Measurements from ENCODE around the gene CDC14B. TPM values are rescaled to one million over a fixed set of nuclear protein-coding genes. Genes with fewer than 3 reads are reported as not detected.

Gene CDC14B
- total RNA-seq, 2 donors from 2014 or later, result 24.4 to 31.2 TPM

- intact Hi-C loops (cut with DNase I), result no loop called here
- no peak for DNase-seq (ENCODE audit: low spot score)
Measured at GRCh38 chr9:96496368-96497116, 123.1 kb downstream of the CDC14B start.

GRCh38 chr9:96495341-96495740 lies 124.3 kb downstream of the CDC14B start:
- intact Hi-C loops (cut with DNase I), result no loop called here
- DNase-seq (ENCODE audit: low spot score), result no peak

GRCh38 chr9:96494215-96494800 lies 125.3 kb downstream of the CDC14B start:
- no peak for DNase-seq (ENCODE audit: low spot score)
- intact Hi-C loops (cut with DNase I), result no loop called here

DNA sequence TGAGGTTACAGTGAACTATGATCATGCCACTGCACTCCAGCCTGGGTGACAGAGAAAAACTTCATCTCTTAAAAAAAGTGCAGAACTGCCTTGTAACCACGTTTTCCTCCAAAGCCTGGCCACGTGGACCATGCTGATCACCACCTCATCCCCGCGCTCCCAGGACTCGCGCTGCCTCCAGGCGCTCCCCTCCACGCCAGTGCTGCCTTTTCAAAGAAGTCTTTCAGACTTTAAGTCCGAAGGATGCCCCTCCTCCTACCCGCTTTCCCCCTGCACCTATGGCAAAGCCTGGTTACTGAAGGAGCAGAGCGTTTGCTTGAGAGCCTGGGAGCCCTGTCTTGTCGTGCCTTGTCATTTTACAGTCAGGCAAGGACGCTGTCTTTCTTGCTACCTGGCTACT lies 125.9 kb downstream of the CDC14B start:
- intact Hi-C loops (cut with DNase I), result no loop called here
- no peak for DNase-seq (ENCODE audit: low spot score)

DNA sequence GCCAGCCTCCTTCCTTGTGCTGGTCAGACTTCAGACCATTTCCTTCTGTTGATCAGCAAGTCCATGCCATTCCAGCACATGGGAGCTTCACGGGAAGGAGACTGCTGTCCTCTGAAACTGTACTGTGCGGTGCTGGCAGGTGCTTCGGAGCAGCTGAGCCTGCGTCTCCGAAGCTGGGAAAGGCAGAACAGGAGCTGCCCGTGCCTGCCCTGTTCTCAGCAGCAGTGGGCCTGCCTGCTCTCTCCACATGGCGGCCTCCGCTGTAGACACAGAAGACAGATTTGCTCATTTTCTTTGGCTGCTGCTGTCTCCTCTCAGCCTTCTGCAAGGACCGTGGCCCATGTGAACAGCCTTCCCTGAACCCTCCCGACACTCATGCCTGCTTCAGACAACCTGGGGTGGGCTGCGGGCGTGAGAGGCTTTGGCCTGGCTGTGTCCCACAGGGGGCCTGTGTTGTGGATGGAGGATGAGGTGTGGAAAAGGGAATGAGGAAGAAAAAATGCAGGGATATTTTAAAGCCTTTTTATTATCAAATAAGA lies 126.6 kb downstream of the CDC14B start:
- no peak for DNase-seq (ENCODE audit: low spot score)
- intact Hi-C loops (cut with DNase I), result no loop called here

DNA sequence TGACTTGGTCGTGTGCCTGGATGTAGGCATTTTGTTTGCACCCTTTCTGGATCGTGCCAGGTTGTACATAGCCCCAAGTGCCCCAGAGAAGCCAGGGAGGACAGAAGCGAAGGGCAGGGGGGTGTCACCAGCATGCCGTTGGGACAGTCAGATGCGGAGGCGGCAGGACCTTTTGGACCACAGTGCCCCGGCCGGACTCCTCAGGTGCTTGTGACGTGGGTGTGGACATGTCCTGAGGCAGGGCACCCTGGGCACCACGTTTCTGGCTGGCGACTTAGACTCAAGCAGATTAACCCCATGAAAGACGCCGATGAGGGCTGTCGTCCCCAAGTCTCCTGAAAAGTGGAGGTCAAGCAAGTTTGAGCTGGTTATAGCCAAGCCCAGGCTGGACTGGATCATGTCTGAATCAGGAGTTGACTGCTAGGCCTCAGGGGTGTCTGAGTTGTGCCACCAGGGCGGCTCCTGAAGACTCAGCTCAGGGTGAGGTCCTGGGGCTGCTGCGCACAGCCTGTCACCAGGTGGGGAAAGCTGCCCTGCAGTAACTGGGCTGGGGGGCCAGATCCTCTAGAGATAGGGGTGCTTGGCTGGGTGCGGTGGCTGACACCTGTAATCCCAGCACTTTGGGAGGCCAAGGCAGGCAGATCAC lies 127.6 kb downstream of the CDC14B start:
- DNase-seq (ENCODE audit: low spot score), result no peak
- intact Hi-C loops (cut with DNase I), result no loop called here

DNA sequence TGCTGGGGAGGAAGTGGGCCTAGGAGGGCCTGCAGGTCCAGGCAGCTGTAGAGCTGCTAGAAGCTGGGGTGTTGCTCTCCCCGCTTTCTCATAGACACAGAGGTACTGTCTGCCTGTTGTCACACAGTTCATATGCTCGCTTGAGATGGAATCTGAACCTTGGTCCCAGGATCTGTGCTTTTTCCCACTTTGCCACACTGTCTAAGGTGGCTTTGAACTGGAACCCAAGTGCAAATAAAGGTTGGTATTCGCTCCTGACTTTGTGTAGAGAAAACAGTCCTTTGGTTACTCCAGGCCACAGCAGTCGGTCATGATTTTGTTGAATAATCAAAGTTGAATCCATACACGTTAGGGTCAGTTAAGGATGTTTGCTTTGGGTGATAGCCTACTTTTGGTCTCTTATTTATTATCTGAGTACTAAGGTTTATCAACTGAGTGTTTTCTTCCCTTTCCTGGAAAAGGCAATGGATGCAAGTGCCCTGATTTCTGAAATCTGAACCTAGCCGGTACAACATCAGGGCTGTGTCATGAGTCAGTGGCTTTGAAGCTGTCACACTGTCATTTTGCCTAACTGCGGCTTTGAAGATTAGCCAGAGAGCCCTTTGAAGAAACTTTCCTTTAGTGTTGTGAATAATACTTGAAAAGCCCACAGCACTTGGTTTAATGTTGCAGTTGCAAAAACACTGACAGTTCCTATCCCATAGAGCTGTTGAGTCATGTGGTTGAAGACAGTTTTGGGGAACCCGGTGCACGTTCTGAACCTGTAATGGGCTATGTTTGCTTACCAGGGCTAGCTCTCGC lies 128.4 kb downstream of the CDC14B start:
- intact Hi-C loops (cut with DNase I), result no loop called here

DNA sequence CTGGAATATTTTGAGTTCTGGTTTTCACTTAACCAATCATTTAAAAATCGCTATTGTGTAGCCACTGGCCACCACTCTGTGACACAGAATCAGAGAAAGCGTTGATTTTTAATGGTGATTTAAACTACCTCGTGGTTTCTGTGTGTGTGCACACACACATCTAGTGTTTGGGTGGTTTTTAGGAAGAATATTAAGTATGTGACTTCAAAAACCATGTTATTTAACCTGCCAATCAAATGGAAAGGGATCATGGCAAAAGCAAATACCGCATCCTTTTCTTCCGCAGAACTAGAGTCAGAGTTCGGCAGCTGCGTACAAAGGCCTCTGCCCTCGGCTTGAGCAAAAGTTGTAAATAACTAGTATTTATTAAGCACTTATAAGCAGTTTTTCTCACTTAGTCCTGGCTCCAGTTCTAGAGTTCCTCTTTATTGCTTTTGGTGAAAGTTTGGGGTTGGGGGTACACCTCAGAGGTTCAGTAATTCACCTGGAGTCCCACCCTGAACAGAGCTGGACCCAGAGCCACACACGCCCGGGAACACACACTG lies 129.0 kb downstream of the CDC14B start:
- DNase-seq (ENCODE audit: low spot score), result no peak
- intact Hi-C loops (cut with DNase I), result no loop called here

More for the DNA sequence above, 128.4 kb downstream of the CDC14B start:
- DNase-seq (ENCODE audit: low spot score), result no peak

- intact Hi-C loops (cut with DNase I), result loop anchor here in 1 of 2 donors (10.0 kb wide), 1 partner anchor 165 kb away; no protein-coding TSS in a partner anchor
- no peak for DNase-seq (ENCODE audit: low spot score)
Measured at GRCh38 chr9:96489482-96489979, 130.1 kb downstream of the CDC14B start.

GRCh38 chr9:96487949-96488348 lies 131.7 kb downstream of the CDC14B start:
- no peak for DNase-seq (ENCODE audit: low spot score)
- intact Hi-C loops (cut with DNase I), result loop anchor here in 1 of 2 donors (10.0 kb wide), 1 partner anchor 163 kb away; no protein-coding TSS in a partner anchor

GRCh38 chr9:96487029-96487396 lies 132.6 kb downstream of the CDC14B start:
- intact Hi-C loops (cut with DNase I), result loop anchor here in 1 of 2 donors (10.0 kb wide), 1 partner anchor 162 kb away; no protein-coding TSS in a partner anchor

DNA sequence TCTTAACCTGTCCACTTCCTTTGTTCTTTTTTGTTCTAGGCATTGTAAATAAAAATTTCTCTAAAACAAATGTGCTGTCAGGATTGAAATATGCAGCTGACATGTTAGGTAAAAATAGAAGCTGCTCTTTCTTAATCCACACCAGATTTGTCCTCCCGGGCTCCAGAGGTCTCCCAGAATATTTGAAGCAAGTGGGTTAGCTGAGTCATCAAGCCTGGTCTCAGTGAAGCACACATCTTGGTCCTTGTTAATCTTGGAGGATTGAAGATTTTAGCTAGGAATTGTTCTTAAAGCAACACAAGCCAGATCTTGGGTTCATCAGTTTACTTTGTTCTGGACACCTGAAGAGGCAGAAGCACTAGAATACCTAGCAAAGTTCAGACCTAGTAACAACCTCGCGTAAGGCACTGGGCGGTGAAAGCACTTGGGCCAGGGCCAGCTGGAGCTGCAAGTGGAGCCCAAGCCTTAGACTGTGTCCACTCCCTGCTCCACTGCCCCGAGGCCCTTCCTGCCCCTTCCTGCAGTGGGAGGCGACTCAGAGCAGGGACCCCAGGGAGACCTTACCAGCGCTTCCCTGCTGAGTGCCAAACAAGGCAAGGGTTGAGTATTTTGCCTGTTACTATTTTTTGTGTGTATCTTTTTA lies 133.1 kb downstream of the CDC14B start:
- no peak for DNase-seq (ENCODE audit: low spot score)
- intact Hi-C loops (cut with DNase I), result loop anchor here in 1 of 2 donors (10.0 kb wide), 1 partner anchor 162 kb away; no protein-coding TSS in a partner anchor

More at GRCh38 chr9:96487029-96487396, 132.6 kb downstream of the CDC14B start:
- DNase-seq (ENCODE audit: low spot score), result no peak

DNA sequence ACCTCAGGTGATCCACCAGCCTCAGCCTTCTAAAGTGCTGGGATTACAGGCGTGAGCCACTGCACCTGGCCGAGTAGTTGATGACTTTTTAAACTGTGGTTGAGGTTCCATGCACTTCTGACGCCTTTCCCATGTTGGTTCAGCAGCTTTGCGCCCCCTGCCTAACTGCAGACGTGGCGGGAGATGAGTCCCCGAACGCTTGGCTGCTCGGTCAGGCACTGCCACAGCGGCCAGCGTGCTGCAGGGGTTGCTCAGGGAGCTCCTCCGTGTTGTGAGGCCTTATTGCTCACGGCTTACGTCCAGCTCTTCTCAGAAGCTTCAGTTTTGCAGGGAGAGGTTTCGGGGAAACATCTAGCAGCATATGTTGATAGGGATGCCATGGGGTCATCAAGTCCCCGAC lies 134.4 kb downstream of the CDC14B start:
- intact Hi-C loops (cut with DNase I), result loop anchor here in 1 of 2 donors (10.0 kb wide), 1 partner anchor 160 kb away; no protein-coding TSS in a partner anchor
- no peak for DNase-seq (ENCODE audit: low spot score)

GRCh38 chr9:96484521-96484931 lies 135.1 kb downstream of the CDC14B start:
- intact Hi-C loops (cut with DNase I), result loop anchor here in 1 of 2 donors (10.0 kb wide), 1 partner anchor 160 kb away; no protein-coding TSS in a partner anchor
- no peak for DNase-seq (ENCODE audit: low spot score)

- no peak for DNase-seq (ENCODE audit: low spot score)
- intact Hi-C loops (cut with DNase I), result loop anchor here in 1 of 2 donors (10.0 kb wide), 1 partner anchor 159 kb away; no protein-coding TSS in a partner anchor
Measured at GRCh38 chr9:96483733-96484390, 135.8 kb downstream of the CDC14B start.

- intact Hi-C loops (cut with DNase I), result loop anchor here in 1 of 2 donors (10.0 kb wide), 1 partner anchor 158 kb away; no protein-coding TSS in a partner anchor
- no peak for DNase-seq (ENCODE audit: low spot score)
Measured at GRCh38 chr9:96483197-96483596, 136.4 kb downstream of the CDC14B start.

GRCh38 chr9:96482476-96482875 lies 137.2 kb downstream of the CDC14B start:
- no peak for DNase-seq (ENCODE audit: low spot score)
- intact Hi-C loops (cut with DNase I), result loop anchor here in 1 of 2 donors (10.0 kb wide), 1 partner anchor 158 kb away; no protein-coding TSS in a partner anchor
